Measurements from ENCODE around the gene KRTCAP2.

The KRTCAP2 gene

DNA sequence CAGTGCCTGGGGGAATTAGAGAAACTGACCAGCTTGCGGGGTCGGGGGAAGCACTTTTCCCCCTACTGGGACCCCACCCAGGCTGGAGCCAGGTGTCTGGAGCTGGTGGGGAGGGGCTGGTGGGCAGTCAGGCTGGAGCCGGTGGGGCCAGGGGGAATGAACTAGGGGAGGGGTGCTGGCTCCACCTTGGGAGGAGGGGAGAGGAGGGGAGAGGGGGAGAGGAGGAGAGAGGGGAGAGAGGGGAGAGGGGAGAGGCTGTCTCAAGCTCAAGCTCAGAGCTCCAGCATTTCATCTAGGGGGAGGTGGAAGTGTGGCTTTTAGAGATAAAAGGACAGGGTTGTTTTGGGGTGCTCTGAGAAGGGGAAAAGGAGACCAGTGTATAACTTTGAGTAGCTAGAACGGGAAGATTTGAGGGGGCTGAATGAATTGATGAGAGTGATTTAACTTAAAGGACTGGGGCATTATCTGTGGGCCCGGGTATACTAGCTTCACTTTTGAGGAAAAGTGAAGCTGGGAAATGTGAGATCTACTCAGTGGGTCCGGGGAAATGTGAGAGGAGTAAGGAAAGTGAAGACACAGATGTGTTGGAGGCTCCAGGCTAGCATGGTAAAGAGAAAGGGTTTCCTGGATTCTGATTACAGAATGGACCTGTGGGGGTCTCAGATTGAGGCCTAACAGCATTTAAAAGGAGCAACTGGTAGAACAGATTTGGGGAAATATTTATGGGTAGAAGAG, 42.7 kb downstream of the KRTCAP2 start:
- no peak for DNase-seq

DNA sequence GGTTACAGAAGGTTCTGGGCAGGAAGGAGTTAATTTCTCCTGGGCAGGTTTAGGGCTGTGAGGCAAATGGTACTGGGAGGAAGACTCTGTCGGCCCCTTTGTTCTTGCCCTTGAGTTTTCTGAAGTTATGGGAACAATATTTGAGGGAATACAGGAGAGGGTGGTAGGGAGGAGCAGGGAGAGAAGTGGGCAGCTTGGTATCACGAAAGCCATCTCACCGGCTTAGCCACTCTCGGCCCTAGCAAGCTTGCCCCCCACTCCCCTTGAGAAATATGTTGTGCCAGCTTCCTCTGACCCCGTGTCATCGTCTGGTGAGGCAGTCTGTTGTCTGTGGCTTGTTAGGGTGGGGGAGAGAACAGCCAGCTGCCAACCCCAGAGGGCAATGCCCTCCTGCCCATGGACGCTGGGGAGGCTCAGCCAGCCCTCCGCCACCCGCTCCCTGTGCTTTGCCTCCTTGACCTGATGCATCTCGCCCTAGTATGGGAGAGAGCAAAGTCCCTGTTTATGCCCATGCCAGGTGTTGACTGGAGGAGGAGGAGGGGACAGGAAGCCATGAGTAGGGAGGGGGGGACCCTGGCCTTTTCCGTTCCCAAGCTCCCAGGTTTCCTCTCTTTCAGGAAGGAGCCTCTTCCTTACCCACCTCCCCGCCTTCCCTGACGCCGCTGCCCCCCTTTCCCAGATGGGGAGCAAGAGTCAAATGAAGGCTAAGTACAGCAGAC, 44.2 kb downstream of the KRTCAP2 start:
- DNase-seq: no peak

DNA sequence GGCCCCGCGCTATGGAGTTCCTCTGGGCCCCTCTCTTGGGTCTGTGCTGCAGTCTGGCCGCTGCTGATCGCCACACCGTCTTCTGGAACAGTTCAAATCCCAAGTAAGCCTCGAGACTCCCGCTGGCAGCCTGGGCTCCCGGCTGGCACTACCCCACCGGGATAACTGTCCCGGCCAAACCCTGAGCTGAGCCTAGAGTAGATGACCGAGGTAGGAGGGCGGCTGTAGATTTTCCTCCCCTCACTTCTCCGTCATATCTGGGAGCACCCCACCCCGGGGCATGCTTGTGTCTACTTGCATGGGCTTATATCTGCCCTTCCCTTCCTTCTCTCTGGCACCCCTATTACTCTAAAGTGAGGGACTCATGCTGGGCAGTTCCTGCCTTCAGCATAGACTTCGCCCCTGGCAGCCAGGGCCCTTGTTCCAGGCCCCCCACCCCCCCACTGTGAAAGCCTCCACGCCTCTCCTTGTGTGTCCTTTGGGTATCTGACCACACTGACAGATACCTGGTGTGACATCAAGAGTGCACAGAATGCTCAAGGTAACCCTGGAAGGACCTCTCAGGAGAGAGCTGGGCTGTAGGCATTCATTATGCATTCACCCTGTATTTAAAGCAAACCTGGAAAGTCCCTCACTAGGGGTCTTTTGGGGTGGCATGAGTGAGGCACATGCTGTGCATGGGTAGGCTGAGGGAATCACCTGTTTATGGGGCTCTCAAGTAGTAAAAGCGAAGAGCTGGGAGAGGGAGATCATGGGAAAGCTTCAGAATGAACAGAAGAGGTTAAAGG, 44.9 kb downstream of the KRTCAP2 start:
- DNase-seq: no peak

DNA sequence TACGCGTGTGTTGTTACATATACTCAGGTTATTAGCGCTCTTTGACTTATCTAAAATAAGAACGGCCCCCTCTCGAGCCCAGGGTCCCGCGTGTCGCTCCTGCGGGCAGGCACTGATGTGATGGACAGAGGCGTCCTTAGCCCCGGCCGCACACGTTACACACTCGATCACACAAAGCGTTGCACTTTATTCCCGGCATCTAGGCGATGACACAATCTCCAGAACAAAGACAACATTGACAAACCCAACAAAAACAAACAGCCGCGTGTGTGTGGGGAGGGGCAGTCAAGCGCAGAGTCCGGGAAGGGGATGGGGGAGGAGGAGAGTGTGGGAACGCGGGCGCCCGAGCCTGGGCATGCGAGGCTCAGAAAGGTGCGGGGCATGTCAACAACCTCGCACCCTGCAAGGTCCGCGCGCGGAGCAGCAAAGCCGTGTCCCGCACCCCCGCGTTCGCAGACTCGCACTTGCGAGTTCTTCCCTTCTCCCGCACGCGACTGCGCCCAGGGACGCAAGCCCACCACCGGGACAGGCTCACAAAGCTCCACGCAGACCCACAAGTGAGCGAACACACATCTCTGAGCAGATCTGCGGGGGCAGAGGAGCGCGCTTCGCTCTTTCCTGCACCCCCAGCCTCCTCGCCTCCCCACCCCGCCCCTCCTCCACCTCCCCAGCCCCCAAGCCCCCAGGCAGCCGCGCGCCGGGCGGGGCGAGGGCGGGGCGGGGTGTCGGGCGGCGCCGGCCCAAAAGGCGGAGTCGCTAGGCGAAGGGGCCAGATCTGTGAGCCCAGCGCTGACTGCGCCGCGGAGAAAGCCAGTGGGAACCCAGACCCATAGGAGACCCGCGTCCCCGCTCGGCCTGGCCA, 45.8 kb downstream of the KRTCAP2 start, which contains the start of gene EFNA1:
EFNA1 (plus strand) TSS at position 772 of the 862 bp plus-strand sequence. CDS start 102 bp downstream, outside the sequence.
- DNase-seq: peak; percentile 17

DNA sequence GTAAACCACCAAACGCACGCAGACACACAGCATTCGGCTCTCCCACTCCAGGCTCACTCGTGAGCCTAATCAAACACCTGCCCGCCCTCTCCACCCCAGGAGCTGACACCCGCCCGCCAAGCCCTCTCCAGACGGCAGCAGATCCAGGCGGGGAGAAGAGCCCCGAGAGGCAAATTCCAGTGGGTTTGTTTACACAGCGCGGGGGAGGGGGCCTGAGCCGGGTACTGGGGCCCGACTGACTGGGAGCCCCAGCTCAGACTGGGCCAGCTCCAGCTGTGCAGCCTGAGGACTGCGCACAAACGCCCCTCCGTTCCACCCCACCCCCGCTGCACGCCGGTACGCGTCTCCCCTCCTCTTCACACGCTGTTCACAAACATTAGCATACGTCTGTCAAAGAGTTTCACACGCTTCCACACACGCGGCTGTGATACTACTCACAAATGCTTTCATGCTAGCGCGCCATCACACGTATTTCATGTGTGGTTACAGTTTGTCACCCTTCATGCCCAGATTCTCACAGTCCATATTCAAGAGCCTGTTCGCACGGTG, 46.5 kb downstream of the KRTCAP2 start:
- DNase-seq: peak; percentile 10

DNA sequence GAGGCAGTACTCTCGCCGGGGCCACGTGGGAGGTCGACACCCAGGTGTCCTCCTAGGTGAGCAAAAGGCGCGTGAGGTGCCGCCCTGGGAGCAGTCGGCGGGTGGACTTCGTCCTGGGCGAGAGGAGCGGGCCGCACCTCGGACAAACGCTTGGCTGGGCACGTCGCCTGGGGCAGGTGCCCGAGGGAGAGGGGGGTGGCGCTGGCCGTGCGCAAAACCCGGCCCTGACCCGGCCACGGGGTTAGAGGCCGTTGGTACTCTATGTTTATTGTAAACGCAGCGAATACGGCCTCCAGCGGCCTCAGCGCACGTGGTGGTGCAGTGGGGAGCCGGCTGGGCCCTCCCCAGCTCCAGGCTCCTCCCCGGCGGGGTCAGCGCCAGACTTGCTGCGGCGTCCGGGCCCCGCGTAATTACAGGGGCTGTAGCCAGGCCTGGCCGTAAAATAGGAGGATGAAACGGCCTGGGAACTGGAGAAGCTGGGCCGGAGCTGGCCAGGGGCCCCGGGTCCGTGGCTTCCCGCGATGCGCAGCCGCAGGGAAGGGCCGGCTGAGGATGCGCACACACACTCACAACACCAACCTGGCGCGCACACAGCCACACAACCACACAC, 47.1 kb downstream of the KRTCAP2 start:
- DNase-seq: no peak

DNA sequence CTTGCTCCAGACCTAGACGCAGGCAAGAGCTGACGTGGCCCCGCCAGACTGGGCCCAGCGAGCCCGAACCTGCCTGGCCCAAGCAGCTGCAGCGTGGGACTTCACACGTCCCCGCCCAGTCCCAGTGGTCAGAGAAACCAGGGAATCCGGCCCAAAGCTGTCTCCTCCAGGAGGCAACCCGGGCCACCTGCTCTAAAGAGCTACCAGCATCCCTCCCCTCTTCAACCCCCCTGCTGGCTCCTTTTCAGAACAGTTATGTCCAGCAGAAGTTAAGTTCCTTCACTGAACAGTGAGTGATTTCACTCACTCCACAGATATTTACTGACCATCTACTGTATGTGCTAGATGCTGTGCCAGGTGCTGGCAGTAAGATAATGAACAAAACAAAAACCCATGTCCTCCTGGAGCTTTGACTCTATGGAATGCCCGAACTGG, 47.6 kb downstream of the KRTCAP2 start:
- no peak for DNase-seq

DNA sequence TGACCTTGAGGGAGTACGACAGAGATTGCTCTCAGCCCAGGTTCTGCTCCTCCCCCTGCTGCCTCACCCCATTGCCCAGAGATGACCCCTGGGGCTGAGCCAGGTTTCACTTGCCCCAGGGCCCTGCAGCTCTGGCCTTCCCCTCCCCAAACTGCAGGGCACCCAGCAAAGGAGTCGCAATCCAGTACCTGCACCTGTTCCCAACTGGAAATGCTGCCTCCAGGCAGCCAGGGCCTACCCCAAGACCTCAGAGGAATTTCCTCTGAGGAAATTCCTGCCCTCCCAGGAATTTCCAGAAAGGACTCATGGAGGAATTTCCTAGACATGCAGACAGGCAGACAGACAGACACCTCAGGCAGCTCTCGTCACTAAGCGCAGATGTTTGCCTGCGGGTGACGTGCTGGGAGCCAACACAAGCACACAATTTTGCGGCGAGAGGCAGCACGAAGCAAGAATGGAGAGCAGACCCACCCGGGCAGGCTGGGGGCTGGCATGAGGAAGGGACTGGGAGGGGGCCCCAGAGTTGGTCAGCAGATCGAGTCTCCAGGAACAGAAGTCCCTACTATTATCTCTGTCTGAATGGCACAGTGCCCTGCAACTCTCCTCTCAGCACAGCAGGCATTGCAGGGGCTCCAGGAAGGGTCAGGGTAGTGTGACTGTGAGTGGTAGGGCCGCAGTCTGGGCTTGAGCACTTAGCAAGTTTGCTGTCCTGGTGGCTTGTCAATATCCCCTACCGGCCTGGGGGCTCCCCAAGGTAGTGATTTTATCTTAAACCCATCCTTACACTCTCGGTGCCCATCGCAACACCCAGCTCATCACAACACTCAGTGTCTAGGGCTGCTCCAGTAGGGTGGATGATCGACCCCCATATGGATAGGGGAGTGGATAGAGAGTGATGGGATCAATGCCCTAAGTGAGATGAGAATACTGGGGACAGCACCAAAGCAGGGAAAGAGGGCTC, 48.3 kb downstream of the KRTCAP2 start:
- DNase-seq: peak; percentile 53

DNA sequence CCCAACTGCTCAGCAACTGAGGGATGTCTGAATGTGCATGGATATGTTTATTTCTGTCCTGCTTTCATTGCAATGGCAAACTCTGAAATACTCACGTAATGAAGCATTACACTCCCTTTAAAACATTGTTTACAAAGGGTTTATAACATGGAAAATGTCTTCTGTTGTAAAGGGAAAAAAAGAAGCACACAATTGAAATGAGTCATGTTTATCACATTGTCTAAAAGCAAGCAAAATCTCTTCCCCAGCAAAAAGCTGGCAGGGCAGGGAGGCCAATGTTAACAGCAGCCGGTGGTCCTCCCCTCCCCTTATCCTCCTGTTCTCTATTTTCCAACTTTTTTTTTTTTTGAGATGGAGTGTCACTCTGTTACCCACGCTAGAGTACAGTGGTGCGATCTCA, 49.3 kb downstream of the KRTCAP2 start:
- no peak for DNase-seq

DNA sequence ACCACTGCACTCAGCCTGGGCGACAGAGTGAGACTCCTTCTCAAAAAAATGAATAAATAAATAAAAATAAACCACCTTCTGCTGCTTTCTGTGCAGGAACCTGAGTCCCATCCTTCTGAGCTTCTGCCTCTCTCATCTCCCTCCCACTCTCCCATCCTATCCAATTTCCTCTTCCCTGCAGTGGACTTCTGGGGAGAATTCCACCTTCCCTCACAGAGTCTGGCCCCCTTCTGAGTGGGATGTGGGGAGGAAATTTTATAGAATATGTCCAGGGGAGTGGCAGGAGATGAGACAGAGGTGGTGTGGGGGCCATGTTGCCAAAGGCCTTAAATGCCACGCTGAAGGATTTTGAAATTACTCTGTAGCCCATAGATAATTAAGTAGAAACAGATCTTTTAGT, 50.8 kb downstream of the KRTCAP2 start:
- no peak for DNase-seq

DNA sequence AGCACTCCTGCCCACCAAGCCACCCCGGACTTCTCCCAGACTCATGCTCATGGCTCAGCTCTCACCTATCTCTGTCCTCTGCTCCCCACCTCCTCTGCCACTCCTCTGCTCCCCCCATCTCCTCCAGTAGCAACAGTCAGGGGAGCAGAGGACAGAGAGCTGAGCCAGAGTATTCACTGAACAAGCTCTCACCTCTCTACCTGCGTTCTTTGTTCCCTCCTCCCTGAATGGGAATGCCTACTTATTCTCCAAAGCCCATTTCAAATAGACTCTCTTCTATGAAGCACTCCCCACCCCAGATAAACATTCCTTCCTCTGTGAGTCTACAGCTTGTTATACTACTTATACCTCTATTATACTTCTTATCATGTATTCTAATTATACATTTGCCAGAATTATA, 51.9 kb downstream of the KRTCAP2 start:
- DNase-seq: no peak

DNA sequence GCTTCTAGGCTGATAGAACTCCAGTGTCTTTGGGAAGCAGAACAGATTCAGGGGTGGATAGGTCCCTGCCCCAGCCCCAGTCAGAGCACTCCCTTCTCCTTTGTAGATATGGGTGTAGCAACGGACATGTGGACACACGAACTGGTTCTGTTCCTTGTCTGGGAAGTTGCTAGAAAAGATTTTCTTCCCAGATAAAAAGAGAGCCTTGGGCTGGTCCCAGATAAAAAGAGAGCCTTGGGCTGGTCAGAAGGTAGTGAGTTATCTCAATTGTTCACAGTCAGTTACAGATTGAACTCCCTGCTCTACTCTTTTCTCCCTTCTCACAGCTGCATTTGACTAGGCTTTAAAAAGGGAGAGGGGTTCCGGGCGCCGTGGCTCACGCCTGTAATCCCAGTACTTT, 52.9 kb downstream of the KRTCAP2 start:
- no peak for DNase-seq
